ENCODE data around the gene MYBPH. TPM values are rescaled to one million over a fixed set of nuclear protein-coding genes. Genes with fewer than 3 reads are reported as not detected.
A peak's percentile ranks its signal among the peaks of the same experiment; 100 is the strongest.

The MYBPH gene
- total RNA-seq, 1 donor from 2014 or later: not detected

- no peak for DNase-seq (ENCODE audit: low spot score)
These were observed 3.4 kb upstream of the MYBPH start for GRCh38 chr1:203178821-203179666.

GRCh38 chr1:203178083-203178482, 2.5 kb upstream of the MYBPH start:
- peak; percentile 86 for DNase-seq (ENCODE audit: low spot score)

DNA sequence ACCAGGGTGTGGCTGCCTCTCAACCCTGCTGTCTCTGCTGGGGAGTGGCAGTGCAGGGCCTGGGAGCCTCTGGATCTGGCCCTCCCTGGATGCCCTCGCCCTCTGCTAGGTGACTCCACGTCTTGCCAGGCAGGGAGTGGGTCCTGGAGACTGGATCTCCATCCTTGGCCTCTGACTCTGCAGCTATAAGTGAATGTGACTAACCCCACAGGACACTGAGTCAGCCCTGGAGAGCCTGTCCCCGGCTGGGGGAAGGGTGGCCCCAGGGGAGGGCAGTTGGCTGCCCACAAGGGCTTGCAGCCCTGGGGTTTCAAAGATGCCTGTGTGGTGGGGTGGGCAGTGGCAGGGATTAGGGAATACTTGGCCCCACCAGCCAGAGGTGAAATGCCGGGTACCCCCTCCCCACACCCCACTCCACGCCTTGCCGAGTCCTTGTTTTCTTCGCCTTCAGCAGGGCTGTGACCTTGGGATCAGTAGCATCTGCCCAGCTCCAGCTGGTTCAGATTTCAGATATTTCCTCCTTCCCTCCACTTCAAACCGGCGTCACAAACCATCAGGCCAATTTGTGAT, 1.9 kb upstream of the MYBPH start:
- DNase-seq (ENCODE audit: low spot score): no peak

- DNase-seq (ENCODE audit: low spot score): no peak
These were observed 1.4 kb upstream of the MYBPH start for GRCh38 chr1:203177036-203177405.

DNA sequence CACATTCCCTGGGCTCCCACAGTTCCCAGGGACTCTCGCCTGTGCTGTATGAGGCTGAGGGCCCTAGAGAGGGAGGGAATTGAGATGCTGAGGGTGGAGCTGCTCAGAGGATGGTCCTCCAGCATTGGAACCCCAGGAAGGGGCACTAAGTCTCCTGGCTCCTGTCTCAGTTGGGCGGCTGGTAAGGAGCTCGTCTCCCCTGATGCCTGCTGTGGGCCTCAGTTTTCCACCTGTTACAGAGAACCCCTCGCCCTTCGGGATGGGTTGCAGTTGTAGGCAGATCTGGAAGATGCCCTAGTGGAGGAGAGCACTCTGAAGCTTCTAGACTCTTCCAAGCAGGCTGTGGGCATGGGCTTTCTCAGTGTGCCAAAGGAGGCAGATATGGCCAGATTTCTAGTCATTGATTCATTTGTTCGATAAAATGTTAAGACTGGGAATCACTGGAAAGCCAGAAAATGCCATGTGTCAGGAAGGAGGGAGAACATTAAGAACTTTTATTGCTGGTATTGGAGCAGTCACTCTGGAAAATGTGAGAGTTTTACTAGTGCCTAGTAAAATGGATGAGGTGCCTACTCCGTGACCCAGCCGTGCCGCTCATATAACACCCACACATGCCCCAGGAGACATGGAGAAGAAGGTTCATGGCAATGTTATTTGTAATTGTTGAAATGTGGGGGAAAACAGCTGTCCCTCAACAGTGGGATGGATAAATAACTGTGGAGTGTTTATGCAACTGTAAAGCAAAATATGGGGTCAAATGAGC, 828 bp upstream of the MYBPH start:
- DNase-seq (ENCODE audit: low spot score): no peak

GRCh38 chr1:203175827-203176241, 208 bp upstream of the MYBPH start:
- no peak for DNase-seq (ENCODE audit: low spot score)

- no peak for DNase-seq (ENCODE audit: low spot score)
These were observed 1.2 kb downstream of the MYBPH start for GRCh38 chr1:203174324-203174985.

- DNase-seq (ENCODE audit: low spot score): no peak
These were observed 2.1 kb downstream of the MYBPH start for GRCh38 chr1:203173566-203173965.

DNA sequence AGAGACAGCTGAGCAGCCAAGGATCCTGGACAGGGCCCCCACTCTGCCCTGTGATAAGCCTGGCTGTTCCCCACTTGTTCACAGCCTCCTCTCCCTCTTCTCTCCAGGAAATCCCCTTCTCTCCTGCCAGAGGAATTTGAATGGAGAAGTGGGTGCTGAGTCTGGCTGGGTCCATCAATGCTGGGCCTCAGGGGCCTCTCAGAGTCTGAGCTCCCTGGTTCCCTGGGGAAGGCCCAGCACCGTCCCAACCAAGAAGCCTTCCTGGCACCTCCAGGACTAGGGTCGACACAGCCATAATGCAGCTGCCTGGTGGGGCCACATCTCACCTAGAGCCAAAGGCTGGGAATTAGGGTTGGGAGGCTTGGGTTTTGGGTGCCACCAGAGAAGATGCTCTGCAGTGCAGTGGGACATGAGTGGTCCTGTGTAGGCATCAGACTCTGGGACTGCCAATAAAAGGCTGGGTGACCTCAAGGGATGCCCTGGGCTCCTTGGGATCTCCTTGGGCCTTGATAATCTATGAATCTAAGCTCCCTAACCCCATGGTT, 2.5 kb downstream of the MYBPH start:
- no peak for DNase-seq (ENCODE audit: low spot score)

DNA sequence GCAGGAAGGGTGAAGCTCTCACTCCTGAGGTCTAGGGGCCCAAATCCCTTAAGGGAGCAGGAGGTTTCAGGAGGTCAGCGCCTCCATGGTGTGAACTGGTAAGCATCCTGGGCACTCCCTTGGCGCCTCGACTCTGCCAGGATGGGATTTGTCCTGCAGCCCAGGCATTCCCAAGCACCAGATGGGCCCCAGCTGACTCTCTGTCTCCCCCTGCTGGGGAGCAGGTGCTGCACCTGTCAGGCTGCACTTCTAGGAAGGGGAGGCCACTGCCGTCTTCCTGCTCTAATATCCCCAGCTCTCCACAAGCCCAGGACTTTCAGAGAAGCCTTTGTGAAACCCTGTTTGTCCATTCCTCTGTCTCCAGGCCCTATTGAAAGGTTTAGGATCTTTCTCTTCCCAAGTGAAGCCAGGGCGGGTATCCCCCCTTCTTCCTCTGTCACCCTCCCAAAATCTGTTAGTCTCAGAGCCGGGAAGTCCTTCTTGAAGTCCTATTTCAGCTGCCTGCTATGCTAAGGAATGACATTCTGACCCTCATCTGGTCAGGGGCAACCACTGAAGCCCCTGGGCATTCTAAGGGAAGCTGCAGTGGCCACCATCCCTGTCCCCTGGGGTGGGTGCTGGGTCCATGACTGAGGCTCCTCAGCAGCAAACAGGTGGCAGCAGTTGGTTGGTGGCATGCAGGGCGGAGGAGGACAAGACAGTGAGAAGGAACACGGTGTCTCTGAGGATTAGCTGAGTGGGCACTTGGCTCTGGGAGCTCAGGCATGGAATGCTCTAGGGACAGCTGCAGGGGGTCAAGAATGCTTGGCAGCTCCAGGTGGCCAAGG, 3.2 kb downstream of the MYBPH start:
- DNase-seq (ENCODE audit: low spot score): no peak

GRCh38 chr1:203171341-203172183, 4.1 kb downstream of the MYBPH start:
- no peak for DNase-seq (ENCODE audit: low spot score)

DNA sequence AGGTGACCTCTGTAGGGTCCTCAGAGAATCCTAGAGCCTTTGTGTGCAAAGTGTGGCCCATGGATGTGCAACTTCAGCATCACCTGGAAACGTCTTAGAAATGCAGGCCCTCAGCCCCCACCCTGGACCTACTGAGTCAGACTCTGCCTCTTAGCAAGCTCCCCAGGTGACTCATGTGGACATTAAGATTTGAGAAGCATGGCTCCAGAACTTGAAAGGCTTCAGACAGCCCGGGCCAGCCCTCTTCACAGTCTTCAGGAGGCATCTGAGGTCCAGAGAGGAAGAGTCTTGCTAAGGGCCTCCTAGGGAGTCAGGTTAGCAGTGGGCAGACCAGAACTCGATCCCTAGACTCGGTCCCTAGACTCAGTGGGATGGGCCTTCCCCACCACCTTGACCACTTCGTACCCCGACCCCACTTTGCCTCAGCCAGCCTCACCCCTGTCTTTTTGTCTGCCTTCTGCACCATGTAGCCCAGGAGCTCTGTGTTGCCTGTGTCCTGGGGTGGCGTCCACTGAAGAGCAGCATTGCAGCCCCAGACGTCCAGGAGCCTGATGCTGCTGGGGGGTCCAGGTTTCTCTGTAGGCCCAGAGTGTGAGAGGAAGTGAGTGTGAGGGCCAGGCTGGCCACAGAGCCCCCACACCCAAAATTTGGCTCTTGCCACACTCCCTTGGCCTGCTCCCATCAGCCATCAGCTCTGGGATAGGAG, 4.8 kb downstream of the MYBPH start:
- DNase-seq (ENCODE audit: low spot score): no peak

- no peak for DNase-seq (ENCODE audit: low spot score)
These were observed 5.7 kb downstream of the MYBPH start for GRCh38 chr1:203169770-203170520.

- DNase-seq (ENCODE audit: low spot score): no peak
These were observed 6.6 kb downstream of the MYBPH start for GRCh38 chr1:203168991-203169390.

DNA sequence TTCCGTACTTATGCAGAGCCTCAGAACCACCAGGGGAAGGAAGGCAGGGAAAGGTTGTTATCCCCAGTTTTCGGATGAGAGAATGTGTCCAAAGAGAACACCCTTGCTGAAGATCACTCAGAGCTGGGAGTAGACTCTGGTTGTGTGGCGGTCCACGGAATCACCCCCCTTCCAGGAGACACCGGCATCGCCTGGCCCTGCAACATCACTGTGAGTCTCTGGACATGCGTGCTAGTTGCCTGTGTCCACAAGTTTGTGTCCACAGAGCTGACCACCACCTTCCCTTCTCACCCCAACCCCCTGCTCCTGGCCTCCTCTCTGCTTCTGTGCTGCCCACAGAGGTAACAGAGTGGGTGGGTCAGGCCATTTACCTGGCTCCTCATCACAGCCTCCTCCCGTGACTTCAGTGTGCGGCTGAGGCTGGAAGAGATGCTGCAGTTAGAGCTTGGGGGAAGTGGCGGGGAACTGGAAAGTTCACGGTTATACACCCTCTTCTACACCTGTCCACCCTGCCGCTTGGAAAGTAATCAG, 7.3 kb downstream of the MYBPH start:
- no peak for DNase-seq (ENCODE audit: low spot score)

DNA sequence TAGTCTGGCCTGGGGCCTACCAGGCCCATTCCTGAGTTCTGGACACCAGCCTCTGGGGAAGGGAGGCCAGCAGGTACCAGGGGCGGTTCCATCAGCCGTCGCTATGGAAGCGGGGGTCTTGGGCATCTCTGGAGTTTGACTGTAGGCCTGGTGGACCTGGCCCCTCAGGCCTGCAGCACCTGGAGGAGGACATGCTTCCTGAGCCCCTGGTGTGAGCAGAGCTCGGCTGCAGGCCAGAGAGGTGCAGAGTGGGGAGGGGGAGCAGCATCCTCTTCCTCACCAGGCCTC, 7.8 kb downstream of the MYBPH start:
- no peak for DNase-seq (ENCODE audit: low spot score)

DNA sequence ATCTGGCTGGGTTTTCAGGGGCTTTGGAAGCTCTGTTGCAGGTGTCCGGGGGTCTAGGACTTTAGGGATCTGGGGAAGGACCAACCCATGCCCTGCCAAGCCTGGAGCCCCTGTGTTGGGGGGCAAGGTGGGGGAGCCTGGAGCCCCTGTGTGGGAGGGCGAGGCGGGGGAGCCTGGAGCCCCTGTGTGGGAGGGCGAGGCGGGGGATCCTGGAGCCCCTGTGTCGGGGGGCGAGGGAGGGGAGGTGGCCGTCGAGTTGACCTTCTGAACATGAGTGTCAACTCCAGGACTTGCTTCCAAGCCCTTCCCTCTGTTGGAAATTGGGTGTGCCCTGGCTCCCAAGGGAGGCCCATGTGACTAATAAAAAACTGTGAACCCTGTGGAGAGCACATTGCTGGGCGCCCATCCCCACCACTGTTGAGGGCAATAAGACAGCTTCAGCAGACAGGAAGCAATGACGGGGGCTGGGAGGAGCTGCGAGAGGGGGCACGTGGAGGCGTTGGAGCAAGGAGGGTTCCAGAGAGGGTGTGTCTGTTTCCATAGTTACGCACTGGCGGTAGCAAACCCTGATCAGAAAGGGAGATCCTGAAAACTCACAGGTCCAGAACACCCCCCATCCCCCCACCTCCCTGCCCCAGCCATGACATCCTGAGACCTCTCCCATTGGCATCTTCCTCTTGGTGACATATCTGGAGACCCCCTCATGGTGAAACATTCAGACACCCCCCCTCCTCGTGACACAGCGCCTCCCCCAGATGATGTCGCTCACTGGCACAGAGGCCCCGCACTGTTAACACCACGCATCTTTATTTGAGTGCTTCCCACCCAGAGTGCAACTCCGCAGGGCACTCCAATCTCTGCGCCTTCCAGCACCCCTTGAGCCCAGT, 8.4 kb downstream of the MYBPH start:
- DNase-seq (ENCODE audit: low spot score): no peak
